SK-N-MC (cell line): ENCODE results near the gene PDE6H.

ENCODE experiments used
- EZH2 ChIP-seq: fragments of 200-600 bp; sonication (generic); IDR thresholded peaks from one replicate; pipeline ENCODE4 v1.6.1; 2017; ENCODE audit warnings: antibody characterized with exemption
- POLR2AphosphoS5 ChIP-seq: IDR thresholded peaks from 2 replicates; pipeline ENCODE4 v1.6.1; 2012; ENCODE audit warnings: mild to moderate bottlenecking, low read depth, low read length, borderline replicate concordance

- TF ChIP-seq POLR2AphosphoS5 (no peak), EZH2 (no peak)
Observed at GRCh38 chr12:14962153-14962539, 10.7 kb upstream of the PDE6H start.
